H1 (cell line): ENCODE results near the gene ATP7A.
"Not testable (repeated sequence)": the region's sequence is repeated elsewhere in the genome, so short reads cannot be mapped to it uniquely, and the experiment has no call there.

Experiments
- ASH2L ChIP-seq: fragments of 200-600, 300-600 bp; sonication (generic); IDR thresholded peaks from one replicate; pipeline ENCODE4 v1.7.1; 2017; ENCODE audit warnings: low read length
- EP300 ChIP-seq, 2 experiments: IDR thresholded peaks; 1 replicate in 1 of 2; 2 replicates in 1 of 2; pipeline ENCODE4 v1.6.1; 2011 to 2012; ENCODE audit warnings: low read depth in 2 of 2, low read length in 2 of 2, mild to moderate bottlenecking in 2 of 2, borderline replicate concordance in 1 of 2, inconsistent platforms in 1 of 2, moderate library complexity in 1 of 2
- EZH2 ChIP-seq: fragments of 200-600 bp; sonication (generic); IDR thresholded peaks from 2 replicates; pipeline ENCODE4 v1.7.1; 2012; ENCODE audit warnings: low read depth, mild to moderate bottlenecking, moderate library complexity, low read length, inconsistent platforms; ENCODE audit not compliant: severe bottlenecking
- POLR2A ChIP-seq, 2 experiments: IDR thresholded peaks; 1 replicate in 1 of 2; 2 replicates in 1 of 2; pipeline ENCODE4 v1.6.1; 2011; ENCODE audit warnings: low read depth in 2 of 2, low read length in 2 of 2, mild to moderate bottlenecking in 2 of 2; ENCODE audit errors: control extremely low read depth in 1 of 2
- POLR2AphosphoS5 ChIP-seq: IDR thresholded peaks from 2 replicates; pipeline ENCODE4 v1.6.1; 2011; ENCODE audit warnings: low read depth, low read length
- RFX5 ChIP-seq: IDR thresholded peaks from 2 replicates; pipeline ENCODE4 v1.6.1; 2011; ENCODE audit warnings: low read depth, low read length, improper control_type of control experiment, borderline replicate concordance
- TAF1 ChIP-seq: IDR thresholded peaks from 2 replicates; pipeline ENCODE4 v1.6.1; 2011; ENCODE audit warnings: mild to moderate bottlenecking, low read depth, low read length
- TEAD4 ChIP-seq: IDR thresholded peaks from 2 replicates; pipeline ENCODE4 v1.6.1; 2012; ENCODE audit warnings: low read depth, low read length, inconsistent platforms, mixed read lengths
- TF ChIP-seq, protein P1 (sequence below): fragments of 300-600 bp; sonication (generic); IDR thresholded peaks from 2 replicates; pipeline ENCODE4 v1.7.1; 2012; ENCODE audit warnings: low read length, moderate library complexity, mild to moderate bottlenecking, inconsistent platforms; ENCODE audit not compliant: insufficient replicate concordance
- TF ChIP-seq, protein P2 (sequence below), 3 experiments: IDR thresholded peaks; 1 replicate in 2 of 3; 2 replicates in 1 of 3; pipeline versions ENCODE4 v1.5.1 to v1.6.1; 2011; ENCODE audit warnings: low read length in 3 of 3, mild to moderate bottlenecking in 3 of 3, inconsistent platforms in 2 of 3, low read depth in 1 of 3, moderate library complexity in 1 of 3; ENCODE audit not compliant: insufficient read depth in 1 of 3; ENCODE audit errors: control extremely low read depth in 1 of 3
- TF ChIP-seq, protein P3 (sequence below): IDR thresholded peaks from 2 replicates; pipeline ENCODE4 v1.6.1; 2011; ENCODE audit warnings: low read length, improper control_type of control experiment

DNA sequence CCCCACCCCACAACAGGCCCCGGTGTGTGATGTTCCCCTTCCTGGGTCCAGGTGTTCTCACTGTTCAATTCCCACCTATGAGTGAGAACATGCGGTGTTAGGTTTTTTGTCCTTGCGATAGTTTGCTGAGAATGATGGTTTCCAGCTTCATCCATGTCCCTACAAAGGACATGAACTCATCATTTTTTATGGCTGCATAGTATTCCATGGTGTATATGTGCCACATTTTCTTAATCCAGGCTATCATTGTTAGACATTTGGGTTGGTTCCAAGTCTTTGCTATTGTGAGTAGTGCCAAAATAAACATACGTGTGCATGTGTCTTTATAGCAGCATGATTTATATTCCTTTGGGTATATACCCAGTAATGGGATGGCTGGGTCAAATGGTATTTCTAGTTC, 29.1 kb upstream of the ATP7A start:
- TF ChIP-seq, protein P1, sequence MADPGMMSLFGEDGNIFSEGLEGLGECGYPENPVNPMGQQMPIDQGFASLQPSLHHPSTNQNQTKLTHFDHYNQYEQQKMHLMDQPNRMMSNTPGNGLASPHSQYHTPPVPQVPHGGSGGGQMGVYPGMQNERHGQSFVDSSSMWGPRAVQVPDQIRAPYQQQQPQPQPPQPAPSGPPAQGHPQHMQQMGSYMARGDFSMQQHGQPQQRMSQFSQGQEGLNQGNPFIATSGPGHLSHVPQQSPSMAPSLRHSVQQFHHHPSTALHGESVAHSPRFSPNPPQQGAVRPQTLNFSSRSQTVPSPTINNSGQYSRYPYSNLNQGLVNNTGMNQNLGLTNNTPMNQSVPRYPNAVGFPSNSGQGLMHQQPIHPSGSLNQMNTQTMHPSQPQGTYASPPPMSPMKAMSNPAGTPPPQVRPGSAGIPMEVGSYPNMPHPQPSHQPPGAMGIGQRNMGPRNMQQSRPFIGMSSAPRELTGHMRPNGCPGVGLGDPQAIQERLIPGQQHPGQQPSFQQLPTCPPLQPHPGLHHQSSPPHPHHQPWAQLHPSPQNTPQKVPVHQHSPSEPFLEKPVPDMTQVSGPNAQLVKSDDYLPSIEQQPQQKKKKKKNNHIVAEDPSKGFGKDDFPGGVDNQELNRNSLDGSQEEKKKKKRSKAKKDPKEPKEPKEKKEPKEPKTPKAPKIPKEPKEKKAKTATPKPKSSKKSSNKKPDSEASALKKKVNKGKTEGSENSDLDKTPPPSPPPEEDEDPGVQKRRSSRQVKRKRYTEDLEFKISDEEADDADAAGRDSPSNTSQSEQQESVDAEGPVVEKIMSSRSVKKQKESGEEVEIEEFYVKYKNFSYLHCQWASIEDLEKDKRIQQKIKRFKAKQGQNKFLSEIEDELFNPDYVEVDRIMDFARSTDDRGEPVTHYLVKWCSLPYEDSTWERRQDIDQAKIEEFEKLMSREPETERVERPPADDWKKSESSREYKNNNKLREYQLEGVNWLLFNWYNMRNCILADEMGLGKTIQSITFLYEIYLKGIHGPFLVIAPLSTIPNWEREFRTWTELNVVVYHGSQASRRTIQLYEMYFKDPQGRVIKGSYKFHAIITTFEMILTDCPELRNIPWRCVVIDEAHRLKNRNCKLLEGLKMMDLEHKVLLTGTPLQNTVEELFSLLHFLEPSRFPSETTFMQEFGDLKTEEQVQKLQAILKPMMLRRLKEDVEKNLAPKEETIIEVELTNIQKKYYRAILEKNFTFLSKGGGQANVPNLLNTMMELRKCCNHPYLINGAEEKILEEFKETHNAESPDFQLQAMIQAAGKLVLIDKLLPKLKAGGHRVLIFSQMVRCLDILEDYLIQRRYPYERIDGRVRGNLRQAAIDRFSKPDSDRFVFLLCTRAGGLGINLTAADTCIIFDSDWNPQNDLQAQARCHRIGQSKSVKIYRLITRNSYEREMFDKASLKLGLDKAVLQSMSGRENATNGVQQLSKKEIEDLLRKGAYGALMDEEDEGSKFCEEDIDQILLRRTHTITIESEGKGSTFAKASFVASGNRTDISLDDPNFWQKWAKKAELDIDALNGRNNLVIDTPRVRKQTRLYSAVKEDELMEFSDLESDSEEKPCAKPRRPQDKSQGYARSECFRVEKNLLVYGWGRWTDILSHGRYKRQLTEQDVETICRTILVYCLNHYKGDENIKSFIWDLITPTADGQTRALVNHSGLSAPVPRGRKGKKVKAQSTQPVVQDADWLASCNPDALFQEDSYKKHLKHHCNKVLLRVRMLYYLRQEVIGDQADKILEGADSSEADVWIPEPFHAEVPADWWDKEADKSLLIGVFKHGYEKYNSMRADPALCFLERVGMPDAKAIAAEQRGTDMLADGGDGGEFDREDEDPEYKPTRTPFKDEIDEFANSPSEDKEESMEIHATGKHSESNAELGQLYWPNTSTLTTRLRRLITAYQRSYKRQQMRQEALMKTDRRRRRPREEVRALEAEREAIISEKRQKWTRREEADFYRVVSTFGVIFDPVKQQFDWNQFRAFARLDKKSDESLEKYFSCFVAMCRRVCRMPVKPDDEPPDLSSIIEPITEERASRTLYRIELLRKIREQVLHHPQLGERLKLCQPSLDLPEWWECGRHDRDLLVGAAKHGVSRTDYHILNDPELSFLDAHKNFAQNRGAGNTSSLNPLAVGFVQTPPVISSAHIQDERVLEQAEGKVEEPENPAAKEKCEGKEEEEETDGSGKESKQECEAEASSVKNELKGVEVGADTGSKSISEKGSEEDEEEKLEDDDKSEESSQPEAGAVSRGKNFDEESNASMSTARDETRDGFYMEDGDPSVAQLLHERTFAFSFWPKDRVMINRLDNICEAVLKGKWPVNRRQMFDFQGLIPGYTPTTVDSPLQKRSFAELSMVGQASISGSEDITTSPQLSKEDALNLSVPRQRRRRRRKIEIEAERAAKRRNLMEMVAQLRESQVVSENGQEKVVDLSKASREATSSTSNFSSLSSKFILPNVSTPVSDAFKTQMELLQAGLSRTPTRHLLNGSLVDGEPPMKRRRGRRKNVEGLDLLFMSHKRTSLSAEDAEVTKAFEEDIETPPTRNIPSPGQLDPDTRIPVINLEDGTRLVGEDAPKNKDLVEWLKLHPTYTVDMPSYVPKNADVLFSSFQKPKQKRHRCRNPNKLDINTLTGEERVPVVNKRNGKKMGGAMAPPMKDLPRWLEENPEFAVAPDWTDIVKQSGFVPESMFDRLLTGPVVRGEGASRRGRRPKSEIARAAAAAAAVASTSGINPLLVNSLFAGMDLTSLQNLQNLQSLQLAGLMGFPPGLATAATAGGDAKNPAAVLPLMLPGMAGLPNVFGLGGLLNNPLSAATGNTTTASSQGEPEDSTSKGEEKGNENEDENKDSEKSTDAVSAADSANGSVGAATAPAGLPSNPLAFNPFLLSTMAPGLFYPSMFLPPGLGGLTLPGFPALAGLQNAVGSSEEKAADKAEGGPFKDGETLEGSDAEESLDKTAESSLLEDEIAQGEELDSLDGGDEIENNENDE = not testable (repeated sequence)
- not testable (repeated sequence) for TF ChIP-seq POLR2AphosphoS5; ASH2L; RFX5; POLR2A (IDR thresholded peaks at IDR 0.05; ENCODE audit: control extremely low read depth in 1 of 2, low read depth in 2 of 2, low read length in 2 of 2); EP300 (IDR thresholded peaks at IDR 0.05; ENCODE audit: borderline replicate concordance in 1 of 2, low read depth in 2 of 2, low read length in 2 of 2); TAF1; EZH2; TEAD4
- TF ChIP-seq, protein P2, sequence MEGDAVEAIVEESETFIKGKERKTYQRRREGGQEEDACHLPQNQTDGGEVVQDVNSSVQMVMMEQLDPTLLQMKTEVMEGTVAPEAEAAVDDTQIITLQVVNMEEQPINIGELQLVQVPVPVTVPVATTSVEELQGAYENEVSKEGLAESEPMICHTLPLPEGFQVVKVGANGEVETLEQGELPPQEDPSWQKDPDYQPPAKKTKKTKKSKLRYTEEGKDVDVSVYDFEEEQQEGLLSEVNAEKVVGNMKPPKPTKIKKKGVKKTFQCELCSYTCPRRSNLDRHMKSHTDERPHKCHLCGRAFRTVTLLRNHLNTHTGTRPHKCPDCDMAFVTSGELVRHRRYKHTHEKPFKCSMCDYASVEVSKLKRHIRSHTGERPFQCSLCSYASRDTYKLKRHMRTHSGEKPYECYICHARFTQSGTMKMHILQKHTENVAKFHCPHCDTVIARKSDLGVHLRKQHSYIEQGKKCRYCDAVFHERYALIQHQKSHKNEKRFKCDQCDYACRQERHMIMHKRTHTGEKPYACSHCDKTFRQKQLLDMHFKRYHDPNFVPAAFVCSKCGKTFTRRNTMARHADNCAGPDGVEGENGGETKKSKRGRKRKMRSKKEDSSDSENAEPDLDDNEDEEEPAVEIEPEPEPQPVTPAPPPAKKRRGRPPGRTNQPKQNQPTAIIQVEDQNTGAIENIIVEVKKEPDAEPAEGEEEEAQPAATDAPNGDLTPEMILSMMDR (IDR thresholded peaks at IDR 0.05; ENCODE audit: control extremely low read depth in 1 of 3, insufficient read depth in 1 of 3, low read depth in 1 of 3, low read length in 3 of 3) = not testable (repeated sequence)
- TF ChIP-seq, protein P3, sequence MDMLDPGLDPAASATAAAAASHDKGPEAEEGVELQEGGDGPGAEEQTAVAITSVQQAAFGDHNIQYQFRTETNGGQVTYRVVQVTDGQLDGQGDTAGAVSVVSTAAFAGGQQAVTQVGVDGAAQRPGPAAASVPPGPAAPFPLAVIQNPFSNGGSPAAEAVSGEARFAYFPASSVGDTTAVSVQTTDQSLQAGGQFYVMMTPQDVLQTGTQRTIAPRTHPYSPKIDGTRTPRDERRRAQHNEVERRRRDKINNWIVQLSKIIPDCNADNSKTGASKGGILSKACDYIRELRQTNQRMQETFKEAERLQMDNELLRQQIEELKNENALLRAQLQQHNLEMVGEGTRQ = not testable (repeated sequence)
